ENCODE data around the gene GATAD1.
A peak's percentile ranks its signal among the peaks of the same experiment; 100 is the strongest.
"Not testable (repeated sequence)": the region's sequence is repeated elsewhere in the genome, so short reads cannot be mapped to it uniquely, and the experiment has no call there.

The GATAD1 gene

GRCh38 chr7:92447345-92448204, at the start of gene GATAD1:
Gene GATAD1, plus strand, starts transcription at chr7:92447482. Its CDS starts 248 bp downstream, at chr7:92447730.
- peak; percentile 61 to 65 (median 62) for DNase-seq

GRCh38 chr7:92397542-92397941, 49.7 kb upstream of the GATAD1 start:
- no peak for DNase-seq

- DNase-seq = no peak
Observed at GRCh38 chr7:92400013-92400412, 47.3 kb upstream of the GATAD1 start.

GRCh38 chr7:92402920-92403759, 44.1 kb upstream of the GATAD1 start:
- DNase-seq = no peak

GRCh38 chr7:92403760-92404074, 43.6 kb upstream of the GATAD1 start:
- DNase-seq = no peak

- no peak for DNase-seq
Observed at GRCh38 chr7:92404170-92404614, 43.1 kb upstream of the GATAD1 start.

GRCh38 chr7:92409357-92409756, 37.9 kb upstream of the GATAD1 start:
- no peak for DNase-seq

GRCh38 chr7:92410162-92410561, 37.1 kb upstream of the GATAD1 start:
- not testable (repeated sequence) for DNase-seq

- no peak for DNase-seq
Observed at GRCh38 chr7:92412745-92413144, 34.5 kb upstream of the GATAD1 start.

- no peak for DNase-seq
Observed at GRCh38 chr7:92413550-92413949, 33.7 kb upstream of the GATAD1 start.

- DNase-seq = no peak
Observed at GRCh38 chr7:92415225-92415624, 32.1 kb upstream of the GATAD1 start.

GRCh38 chr7:92417913-92418312, 29.4 kb upstream of the GATAD1 start:
- no peak for DNase-seq

- DNase-seq = no peak
Observed at GRCh38 chr7:92421676-92422435, 25.4 kb upstream of the GATAD1 start.

GRCh38 chr7:92422926-92423325, 24.4 kb upstream of the GATAD1 start:
- DNase-seq = no peak

GRCh38 chr7:92423710-92424131, 23.6 kb upstream of the GATAD1 start:
- DNase-seq = no peak

- no peak for DNase-seq
Observed at GRCh38 chr7:92425311-92425947, 21.9 kb upstream of the GATAD1 start.

- no peak for DNase-seq
Observed at GRCh38 chr7:92427193-92427592, 20.1 kb upstream of the GATAD1 start.

GRCh38 chr7:92432299-92432946, 14.9 kb upstream of the GATAD1 start:
- DNase-seq = no peak

GRCh38 chr7:92433019-92433418, 14.3 kb upstream of the GATAD1 start:
- DNase-seq = no peak

GRCh38 chr7:92435542-92435941, 11.7 kb upstream of the GATAD1 start:
- no peak for DNase-seq

GRCh38 chr7:92436612-92437445, 10.5 kb upstream of the GATAD1 start:
- no peak for DNase-seq

All from activated CD4-positive, CD25-positive, alpha-beta regulatory T cell (primary cell).